Central memory CD8-positive, alpha-beta T cell (primary cell): ENCODE results near the gene PIGV.

ENCODE experiments used
- ATAC-seq: fragments of 150-1000 bp; cut with Tn5 transposase; replicated peaks from 2 replicates; pipeline ENCODE4 v1.10.0; 2022; ENCODE audit warnings: mild to moderate bottlenecking, moderate FRiP score, moderate number of reproducible peaks; ENCODE audit not compliant: poor library complexity, severe bottlenecking; ENCODE audit errors: extremely low read depth
- DNase-seq, 2 donors: peaks; one replicate each; pipeline ENCODE4 v3.0.0; 2021; ENCODE audit warnings: low spot score in 2 of 2
- H3K27ac Mint-ChIP-seq: one replicate; pipeline ENCODE4 v1.8.0; 2022; ENCODE audit warnings: low read depth, mild to moderate bottlenecking, moderate library complexity, mixed read lengths
- H3K27me3 Mint-ChIP-seq: one replicate; pipeline ENCODE4 v1.8.0; 2022; ENCODE audit warnings: mixed read lengths
- H3K36me3 Mint-ChIP-seq: one replicate; pipeline ENCODE4 v1.8.0; 2022; ENCODE audit warnings: mild to moderate bottlenecking, moderate library complexity, mixed read lengths; ENCODE audit not compliant: insufficient read depth
- H3K4me1 Mint-ChIP-seq: one replicate; pipeline ENCODE4 v1.8.0; 2022; ENCODE audit warnings: mixed read lengths
- H3K4me3 Mint-ChIP-seq: one replicate; pipeline ENCODE4 v1.8.0; 2022; ENCODE audit warnings: mild to moderate bottlenecking, moderate library complexity, mixed read lengths
- H3K9me3 Mint-ChIP-seq: one replicate; pipeline ENCODE4 v1.8.0; 2022; ENCODE audit warnings: mixed read lengths

Gene PIGV

GRCh38 chr1:26814893-26815292, 27.1 kb downstream of the PIGV start:
- Mint-ChIP-seq H3K36me3 (no peaks in the 10 kb centered on the region), H3K9me3 (no peaks in the 10 kb centered on the region), H3K4me3 (no peak overlapping the region), H3K27me3 (no peaks in the 10 kb centered on the region), H3K4me1 (peaks cover 15% of the 10 kb centered on the region), H3K27ac (no peak overlapping the region)
- DNase-seq (no peak), ATAC-seq (no peak)

- H3K27ac Mint-ChIP-seq = peak overlapping the region; percentile 81
- DNase-seq = peak in 1 of 2 donors; percentile 37
These were observed 33.1 kb downstream of the PIGV start for GRCh38 chr1:26820784-26821269.

GRCh38 chr1:26822737-26823395, 35.1 kb downstream of the PIGV start:
- Mint-ChIP-seq H3K36me3 (peaks cover 10% of the 10 kb centered on the region), H3K4me3 (no peak overlapping the region), H3K4me1 (peaks cover 27% of the 10 kb centered on the region), H3K27me3 (no peaks in the 10 kb centered on the region), H3K9me3 (no peaks in the 10 kb centered on the region), H3K27ac (no peak overlapping the region)
- no peak for ATAC-seq
- DNase-seq = no peak

More at GRCh38 chr1:26820784-26821269, 33.1 kb downstream of the PIGV start:
- Mint-ChIP-seq H3K27me3 (no peaks in the 10 kb centered on the region), H3K9me3 (no peaks in the 10 kb centered on the region), H3K4me1 (peaks cover 19% of the 10 kb centered on the region), H3K4me3 (peak overlapping the region; percentile 54), H3K36me3 (no peaks in the 10 kb centered on the region)
- ATAC-seq = peak; percentile 97

- Mint-ChIP-seq H3K4me1 (peaks cover 45% of the 10 kb centered on the region), H3K27me3 (no peaks in the 10 kb centered on the region), H3K9me3 (no peaks in the 10 kb centered on the region), H3K27ac (peak overlapping the region; percentile 88), H3K4me3 (no peak overlapping the region), H3K36me3 (peaks cover 11% of the 10 kb centered on the region)
- ATAC-seq = no peak
- DNase-seq = no peak
These were observed 37.0 kb downstream of the PIGV start for GRCh38 chr1:26824731-26825130.

- ATAC-seq (peak; percentile 85), DNase-seq (peak; percentile 56)
- H3K4me3 Mint-ChIP-seq = peak within 1 kb of the TSS; percentile 93
- H3K27me3 Mint-ChIP-seq = no peaks in the 10 kb centered on the region
- peak within 1 kb of the TSS; percentile 96 for H3K27ac Mint-ChIP-seq
- peaks cover 44% of the 10 kb centered on the region for H3K4me1 Mint-ChIP-seq
- no peaks in the 10 kb centered on the region for H3K9me3 Mint-ChIP-seq
- H3K36me3 Mint-ChIP-seq = peaks cover 11% of the 10 kb centered on the region
These were observed 38.7 kb downstream of the PIGV start, which contains the start of gene ZDHHC18 for GRCh38 chr1:26826261-26827105. Gene ZDHHC18, plus strand, starts transcription at chr1:26826688. Its CDS starts 117 bp downstream, at chr1:26826805.

GRCh38 chr1:26827106-26827604, 39.4 kb downstream of the PIGV start:
- Mint-ChIP-seq H3K36me3 (peaks cover 12% of the 10 kb centered on the region), H3K4me1 (peaks cover 51% of the 10 kb centered on the region), H3K9me3 (no peaks in the 10 kb centered on the region), H3K27me3 (no peaks in the 10 kb centered on the region), H3K27ac (peak overlapping the region; percentile 96), H3K4me3 (peak overlapping the region; percentile 89)
- ATAC-seq (no peak), DNase-seq (no peak)

- H3K36me3 Mint-ChIP-seq = peaks cover 14% of the 10 kb centered on the region
- H3K27ac Mint-ChIP-seq = peak overlapping the region; percentile 96
- ATAC-seq (no peak), DNase-seq (no peak)
- peaks cover 56% of the 10 kb centered on the region for H3K4me1 Mint-ChIP-seq
- peak overlapping the region; percentile 89 for H3K4me3 Mint-ChIP-seq
- H3K27me3 Mint-ChIP-seq = no peaks in the 10 kb centered on the region
- no peaks in the 10 kb centered on the region for H3K9me3 Mint-ChIP-seq
These were observed 39.9 kb downstream of the PIGV start for GRCh38 chr1:26827663-26828062.

- peaks cover 22% of the 10 kb centered on the region for H3K36me3 Mint-ChIP-seq
- H3K4me3 Mint-ChIP-seq = peak overlapping the region; percentile 89
- no peaks in the 10 kb centered on the region for H3K27me3 Mint-ChIP-seq
- no peaks in the 10 kb centered on the region for H3K9me3 Mint-ChIP-seq
- DNase-seq (no peak), ATAC-seq (no peak)
- H3K4me1 Mint-ChIP-seq = peaks cover 64% of the 10 kb centered on the region
- peak overlapping the region; percentile 96 for H3K27ac Mint-ChIP-seq
These were observed 40.8 kb downstream of the PIGV start for GRCh38 chr1:26828411-26828991.

GRCh38 chr1:26829184-26829911, 41.6 kb downstream of the PIGV start:
- DNase-seq = no peak
- Mint-ChIP-seq H3K9me3 (no peaks in the 10 kb centered on the region), H3K4me1 (peaks cover 73% of the 10 kb centered on the region), H3K36me3 (peaks cover 29% of the 10 kb centered on the region), H3K27ac (peak overlapping the region; percentile 100), H3K27me3 (no peaks in the 10 kb centered on the region), H3K4me3 (peak overlapping the region; percentile 89)
- no peak for ATAC-seq

GRCh38 chr1:26831059-26831458, 43.3 kb downstream of the PIGV start:
- H3K27ac Mint-ChIP-seq = peak overlapping the region; percentile 100
- no peaks in the 10 kb centered on the region for H3K9me3 Mint-ChIP-seq
- no peaks in the 10 kb centered on the region for H3K27me3 Mint-ChIP-seq
- no peak overlapping the region for H3K4me3 Mint-ChIP-seq
- peaks cover 76% of the 10 kb centered on the region for H3K4me1 Mint-ChIP-seq
- H3K36me3 Mint-ChIP-seq = peaks cover 37% of the 10 kb centered on the region
- ATAC-seq = no peak
- no peak for DNase-seq

- Mint-ChIP-seq H3K27ac (peak overlapping the region; percentile 100), H3K9me3 (no peaks in the 10 kb centered on the region), H3K36me3 (peaks cover 37% of the 10 kb centered on the region), H3K4me3 (no peak overlapping the region), H3K27me3 (no peaks in the 10 kb centered on the region), H3K4me1 (peaks cover 76% of the 10 kb centered on the region)
- no peak for ATAC-seq
- DNase-seq = no peak
These were observed 43.9 kb downstream of the PIGV start for GRCh38 chr1:26831546-26832248.
